CD1c-positive myeloid dendritic cell (primary cell): Measurements from ENCODE around the gene CYP21A2.
"Not testable (repeated sequence)": the region's sequence is repeated elsewhere in the genome, so short reads cannot be mapped to it uniquely, and the experiment has no call there.

ENCODE experiments used
- DNase-seq: peaks from one replicate; pipeline ENCODE4 v3.0.0-alpha.2; 2016; ENCODE audit errors: extremely low spot score

Gene CYP21A2

DNA sequence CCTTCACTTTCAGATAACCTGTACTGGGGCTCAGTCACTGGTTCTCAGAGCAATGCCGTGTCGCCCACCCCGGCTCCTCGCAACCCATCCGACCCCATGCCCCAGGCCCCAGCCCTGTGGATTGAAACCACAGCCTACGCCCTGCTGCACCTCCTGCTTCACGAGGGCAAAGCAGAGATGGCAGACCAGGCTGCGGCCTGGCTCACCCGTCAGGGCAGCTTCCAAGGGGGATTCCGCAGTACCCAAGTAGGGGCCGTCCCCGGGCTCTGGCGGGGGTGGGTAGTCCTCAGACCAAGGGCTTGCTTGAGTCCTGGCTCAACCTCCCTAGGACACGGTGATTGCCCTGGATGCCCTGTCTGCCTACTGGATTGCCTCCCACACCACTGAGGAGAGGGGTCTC, 8.7 kb upstream of the CYP21A2 start:
- DNase-seq = not testable (repeated sequence)

DNA sequence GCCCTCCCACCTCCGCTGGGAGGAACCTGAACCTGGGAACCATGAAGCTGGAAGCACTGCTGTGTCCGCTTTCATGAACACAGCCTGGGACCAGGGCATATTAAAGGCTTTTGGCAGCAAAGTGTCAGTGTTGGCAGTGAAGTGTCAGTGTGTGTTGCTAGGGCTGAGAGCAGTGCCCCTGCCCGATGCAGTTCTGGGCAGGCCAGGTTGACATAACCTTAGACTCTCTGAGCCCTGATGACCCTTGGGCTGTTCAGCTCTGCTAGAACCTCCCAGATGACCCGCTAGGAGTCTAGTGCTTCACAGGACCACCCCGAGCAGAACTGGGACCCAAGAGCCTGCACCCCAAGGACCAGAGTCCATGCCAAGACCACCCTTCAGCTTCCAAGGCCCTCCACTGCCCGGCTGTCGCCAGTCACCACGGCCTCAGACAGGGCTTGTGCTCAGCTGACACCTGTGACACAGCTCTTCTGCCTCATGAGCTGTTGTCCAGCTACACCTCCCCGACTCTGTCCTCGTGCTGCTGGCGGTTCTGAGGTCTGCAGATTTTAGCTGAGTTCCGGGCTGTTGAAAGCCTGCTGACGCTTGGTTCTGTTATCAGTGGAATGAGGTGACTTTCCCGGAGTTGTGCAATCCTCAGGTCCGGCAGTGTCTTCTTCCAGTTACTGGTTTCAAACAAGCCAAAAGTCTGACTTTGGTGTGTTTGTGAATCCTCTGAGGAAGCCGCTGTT, 2.8 kb upstream of the CYP21A2 start:
- DNase-seq = not testable (repeated sequence)

DNA sequence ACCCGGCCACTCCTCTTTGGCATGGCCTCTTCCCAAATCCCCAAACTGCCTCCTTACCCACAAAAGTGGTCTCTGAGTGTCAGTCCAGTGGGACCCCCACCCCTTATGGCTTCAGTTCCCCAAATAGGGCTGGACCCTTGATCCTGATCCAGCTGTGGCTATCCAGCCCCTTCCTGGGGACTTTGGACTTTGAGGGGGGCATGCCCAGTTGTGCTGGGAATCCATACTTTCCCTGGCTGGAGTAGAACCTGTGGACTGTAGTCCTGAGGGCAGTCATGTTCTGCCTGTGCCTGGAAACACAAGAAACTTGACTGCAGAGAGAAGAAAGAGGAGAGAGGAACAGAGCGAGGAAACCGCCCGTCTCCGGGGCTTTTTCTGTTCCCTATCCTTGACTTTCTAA, 1.1 kb upstream of the CYP21A2 start:
- DNase-seq = not testable (repeated sequence)

DNA sequence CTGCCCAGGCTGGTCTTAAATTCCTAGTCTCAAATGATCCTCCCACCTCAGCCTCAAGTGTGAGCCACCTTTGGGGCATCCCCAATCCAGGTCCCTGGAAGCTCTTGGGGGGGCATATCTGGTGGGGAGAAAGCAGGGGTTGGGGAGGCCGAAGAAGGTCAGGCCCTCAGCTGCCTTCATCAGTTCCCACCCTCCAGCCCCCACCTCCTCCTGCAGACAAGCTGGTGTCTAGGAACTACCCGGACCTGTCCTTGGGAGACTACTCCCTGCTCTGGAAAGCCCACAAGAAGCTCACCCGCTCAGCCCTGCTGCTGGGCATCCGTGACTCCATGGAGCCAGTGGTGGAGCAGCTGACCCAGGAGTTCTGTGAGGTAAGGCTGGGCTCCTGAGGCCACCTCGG, 663 bp downstream of the CYP21A2 start:
- DNase-seq = not testable (repeated sequence)

DNA sequence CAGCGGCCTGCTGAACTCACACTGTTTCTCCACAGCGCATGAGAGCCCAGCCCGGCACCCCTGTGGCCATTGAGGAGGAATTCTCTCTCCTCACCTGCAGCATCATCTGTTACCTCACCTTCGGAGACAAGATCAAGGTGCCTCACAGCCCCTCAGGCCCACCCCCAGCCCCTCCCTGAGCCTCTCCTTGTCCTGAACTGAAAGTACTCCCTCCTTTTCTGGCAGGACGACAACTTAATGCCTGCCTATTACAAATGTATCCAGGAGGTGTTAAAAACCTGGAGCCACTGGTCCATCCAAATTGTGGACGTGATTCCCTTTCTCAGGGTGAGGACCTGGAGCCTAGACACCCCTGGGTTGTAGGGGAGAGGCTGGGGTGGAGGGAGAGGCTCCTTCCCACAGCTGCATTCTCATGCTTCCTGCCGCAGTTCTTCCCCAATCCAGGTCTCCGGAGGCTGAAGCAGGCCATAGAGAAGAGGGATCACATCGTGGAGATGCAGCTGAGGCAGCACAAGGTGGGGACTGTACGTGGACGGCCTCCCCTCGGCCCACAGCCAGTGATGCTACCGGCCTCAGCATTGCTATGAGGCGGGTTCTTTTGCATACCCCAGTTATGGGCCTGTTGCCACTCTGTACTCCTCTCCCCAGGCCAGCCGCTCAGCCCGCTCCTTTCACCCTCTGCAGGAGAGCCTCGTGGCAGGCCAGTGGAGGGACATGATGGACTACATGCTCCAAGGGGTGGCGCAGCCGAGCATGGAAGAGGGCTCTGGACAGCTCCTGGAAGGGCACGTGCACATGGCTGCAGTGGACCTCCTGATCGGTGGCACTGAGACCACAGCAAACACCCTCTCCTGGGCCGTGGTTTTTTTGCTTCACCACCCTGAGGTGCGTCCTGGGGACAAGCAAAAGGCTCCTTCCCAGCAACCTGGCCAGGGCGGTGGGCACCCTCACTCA, 1.4 kb downstream of the CYP21A2 start:
- DNase-seq = not testable (repeated sequence)

DNA sequence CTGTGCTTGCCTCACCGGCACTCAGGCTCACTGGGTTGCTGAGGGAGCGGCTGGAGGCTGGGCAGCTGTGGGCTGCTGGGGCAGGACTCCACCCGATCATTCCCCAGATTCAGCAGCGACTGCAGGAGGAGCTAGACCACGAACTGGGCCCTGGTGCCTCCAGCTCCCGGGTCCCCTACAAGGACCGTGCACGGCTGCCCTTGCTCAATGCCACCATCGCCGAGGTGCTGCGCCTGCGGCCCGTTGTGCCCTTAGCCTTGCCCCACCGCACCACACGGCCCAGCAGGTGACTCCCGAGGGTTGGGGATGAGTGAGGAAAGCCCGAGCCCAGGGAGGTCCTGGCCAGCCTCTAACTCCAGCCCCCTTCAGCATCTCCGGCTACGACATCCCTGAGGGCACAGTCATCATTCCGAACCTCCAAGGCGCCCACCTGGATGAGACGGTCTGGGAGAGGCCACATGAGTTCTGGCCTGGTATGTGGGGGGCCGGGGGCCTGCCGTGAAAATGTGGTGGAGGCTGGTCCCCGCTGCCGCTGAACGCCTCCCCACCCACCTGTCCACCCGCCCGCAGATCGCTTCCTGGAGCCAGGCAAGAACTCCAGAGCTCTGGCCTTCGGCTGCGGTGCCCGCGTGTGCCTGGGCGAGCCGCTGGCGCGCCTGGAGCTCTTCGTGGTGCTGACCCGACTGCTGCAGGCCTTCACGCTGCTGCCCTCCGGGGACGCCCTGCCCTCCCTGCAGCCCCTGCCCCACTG, 2.3 kb downstream of the CYP21A2 start:
- DNase-seq = not testable (repeated sequence)

DNA sequence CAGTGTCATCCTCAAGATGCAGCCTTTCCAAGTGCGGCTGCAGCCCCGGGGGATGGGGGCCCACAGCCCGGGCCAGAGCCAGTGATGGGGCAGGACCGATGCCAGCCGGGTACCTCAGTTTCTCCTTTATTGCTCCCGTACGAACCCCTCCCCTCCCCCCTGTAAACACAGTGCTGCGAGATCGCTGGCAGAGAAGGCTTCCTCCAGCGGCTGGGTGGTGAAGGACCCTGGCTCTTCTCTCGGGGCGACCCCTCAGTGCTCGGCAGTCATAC, 2.8 kb downstream of the CYP21A2 start:
- not testable (repeated sequence) for DNase-seq

DNA sequence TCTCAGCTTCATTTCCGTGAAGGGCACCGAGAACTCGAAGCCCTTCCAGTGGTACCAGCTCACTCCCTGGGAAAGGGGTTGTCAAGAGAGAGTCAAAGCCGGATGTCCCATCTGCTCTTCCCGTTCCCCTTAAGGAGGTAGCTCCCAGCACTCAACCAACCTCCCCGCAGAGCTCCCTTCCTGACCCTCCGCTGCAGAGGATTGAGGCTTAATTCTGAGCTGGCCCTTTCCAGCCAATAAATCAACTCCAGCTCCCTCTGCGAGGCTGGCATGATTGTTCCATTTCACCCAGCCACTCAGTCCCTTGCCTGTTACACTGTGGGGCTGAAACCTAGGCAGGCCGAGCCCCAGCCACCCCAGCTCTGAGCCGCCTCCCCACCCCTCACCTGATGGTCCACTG, 3.2 kb downstream of the CYP21A2 start:
- not testable (repeated sequence) for DNase-seq

DNA sequence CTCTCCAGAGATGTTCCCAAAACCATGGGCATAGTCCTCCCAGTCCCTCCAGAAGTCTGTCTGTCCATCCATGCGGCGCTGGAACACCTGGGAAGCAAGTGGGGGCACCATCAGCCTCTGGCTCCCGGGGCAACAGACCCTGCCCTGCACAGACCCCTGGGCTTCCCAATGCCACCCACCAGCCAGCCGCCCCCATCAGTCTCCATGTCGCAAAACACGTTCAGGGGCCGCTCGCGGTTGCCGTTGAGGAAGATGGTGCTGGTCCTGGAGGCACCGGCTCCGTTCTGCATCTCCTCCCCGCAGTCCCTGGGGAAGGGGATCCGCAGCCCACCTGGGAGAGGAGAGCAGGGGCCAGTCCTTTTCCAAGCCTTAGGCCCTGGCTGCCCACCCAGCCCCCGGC, 4.1 kb downstream of the CYP21A2 start:
- not testable (repeated sequence) for DNase-seq

DNA sequence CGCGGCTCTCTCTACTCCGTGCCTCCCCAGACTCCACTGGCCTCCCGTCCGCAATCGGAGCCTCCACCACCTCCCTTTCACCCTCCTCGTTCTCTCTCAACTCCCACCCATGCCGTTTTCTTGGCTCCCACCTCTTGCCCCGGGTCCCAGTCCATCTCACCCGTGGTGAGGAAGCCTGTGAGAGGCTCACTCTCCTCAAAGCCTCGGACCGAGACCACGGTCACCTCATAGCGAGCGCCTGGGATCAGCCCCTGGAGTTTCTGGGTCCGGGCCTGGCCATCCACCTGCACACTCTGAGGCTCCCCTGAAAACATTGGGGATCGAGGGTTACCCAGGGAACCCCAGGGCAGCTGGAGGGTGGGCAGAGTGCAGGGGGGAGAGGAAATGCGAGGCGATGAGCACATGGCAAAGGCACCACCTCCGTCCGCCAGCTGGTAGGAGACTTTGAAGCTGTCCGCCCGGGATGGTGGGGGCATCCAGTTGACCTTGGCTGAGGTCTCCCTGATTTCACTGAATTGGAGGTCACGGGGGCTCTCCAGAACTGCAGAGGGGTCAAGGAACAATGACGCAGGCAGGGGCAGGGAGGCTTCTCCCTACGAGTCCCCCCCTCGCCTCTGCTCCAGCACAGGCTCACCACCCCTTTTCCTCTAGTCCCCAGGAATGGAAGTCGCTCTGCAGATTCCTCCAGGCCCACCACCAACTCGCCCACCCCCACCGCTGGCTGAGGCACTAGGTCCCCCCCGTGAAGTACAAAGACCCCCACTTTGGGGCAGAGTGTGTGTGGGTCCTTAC, 5.6 kb downstream of the CYP21A2 start:
- not testable (repeated sequence) for DNase-seq

DNA sequence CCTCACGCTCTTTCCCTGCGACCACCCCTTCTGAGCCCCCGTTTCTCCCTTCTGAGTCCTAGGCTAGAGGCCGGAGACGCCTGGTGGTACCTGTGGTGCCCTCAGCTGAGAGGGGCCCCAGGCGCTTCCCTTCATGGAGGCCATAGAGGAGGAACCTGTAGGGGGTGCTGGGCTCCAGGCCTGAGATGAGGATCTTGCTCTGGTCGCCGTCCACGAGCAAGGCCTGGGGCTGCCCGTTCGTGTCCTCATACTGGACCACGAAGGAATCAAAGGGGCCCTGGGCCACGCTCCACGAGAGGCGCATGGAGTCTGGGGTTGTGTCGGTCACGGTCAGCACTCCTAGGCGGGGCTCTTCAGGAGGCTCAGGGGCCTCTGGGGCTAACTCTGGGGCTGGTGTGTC, 6.7 kb downstream of the CYP21A2 start:
- not testable (repeated sequence) for DNase-seq

DNA sequence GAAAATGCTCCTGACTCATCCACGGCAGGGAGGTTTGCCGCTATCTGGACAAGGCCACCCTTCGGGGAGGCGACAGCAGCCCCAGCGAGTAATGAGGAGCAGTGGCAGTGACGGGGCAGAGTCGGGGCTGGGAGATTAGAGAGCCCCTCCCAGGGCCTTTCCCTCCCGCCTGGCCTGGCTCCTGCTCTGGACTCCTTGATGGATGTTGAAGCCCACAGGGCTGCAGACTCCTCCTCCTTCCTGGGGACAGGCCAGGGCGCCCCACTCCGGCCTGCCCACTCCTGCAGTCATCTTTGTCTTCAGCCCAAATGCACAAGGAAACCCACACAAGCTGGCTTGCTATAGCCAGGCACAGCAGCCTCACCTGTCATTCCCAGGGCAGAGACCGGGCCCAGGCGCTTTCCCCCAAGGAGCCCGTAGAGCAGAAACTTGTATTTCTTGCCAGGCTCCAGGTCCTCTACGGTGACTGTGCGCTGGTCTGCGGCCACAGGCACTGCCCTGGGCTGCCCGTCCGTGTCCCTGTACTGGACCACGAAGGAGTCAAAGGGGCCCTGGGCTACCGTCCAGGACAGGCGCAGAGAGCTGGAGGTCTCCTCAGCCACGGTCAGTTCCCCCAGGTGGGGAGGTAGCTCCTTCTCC, 7.7 kb downstream of the CYP21A2 start:
- DNase-seq = no peak

DNA sequence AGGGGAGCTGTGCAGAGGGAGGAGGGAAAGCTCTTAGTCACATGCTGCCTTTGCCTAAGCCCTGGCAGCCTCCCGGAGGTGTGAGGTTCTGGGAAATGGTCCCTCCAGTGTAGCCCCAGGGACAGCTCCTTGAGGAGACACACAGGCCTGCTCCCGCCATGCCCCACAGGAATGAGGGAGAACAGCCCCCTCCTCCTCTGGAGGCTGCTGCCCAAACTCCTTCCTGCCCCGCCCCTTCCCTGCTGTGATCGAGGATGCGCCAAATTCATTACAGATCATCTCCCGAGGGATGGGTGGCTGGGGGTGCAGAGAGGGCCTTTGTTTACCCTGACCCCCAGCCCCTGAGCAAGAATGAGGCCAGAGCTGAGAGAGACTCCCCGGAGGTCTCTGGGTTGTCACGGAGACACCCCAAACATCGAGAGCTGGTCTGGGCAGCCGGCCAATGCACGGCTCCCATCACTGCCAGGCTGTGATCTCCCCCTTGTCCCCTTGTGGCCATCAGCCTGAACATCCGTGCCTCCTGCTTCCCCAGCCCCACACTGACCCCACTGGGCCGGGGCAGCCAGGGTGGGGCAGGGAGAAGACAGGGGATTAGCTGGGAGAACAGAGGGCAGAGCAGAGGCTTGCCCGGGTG, 8.4 kb downstream of the CYP21A2 start:
- DNase-seq = no peak

DNA sequence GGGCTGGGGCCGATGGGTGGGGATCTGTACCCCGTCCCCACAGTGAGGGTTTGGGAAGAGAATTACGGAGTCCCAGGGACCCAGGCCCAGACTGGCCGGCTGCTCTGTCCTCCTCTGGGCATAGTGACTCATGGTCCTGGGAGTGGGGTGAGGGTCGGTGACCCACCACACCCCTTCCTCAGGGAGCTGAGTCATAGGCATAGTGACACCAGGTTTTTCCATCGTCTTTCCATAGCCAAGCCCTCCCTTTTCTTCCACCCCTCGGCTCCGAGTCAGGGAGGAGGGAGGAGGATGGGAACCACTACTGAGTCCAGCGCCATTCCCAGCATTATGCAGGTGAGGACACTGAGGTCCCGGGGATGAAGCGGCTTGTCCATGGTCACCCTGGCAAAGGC, 8.9 kb downstream of the CYP21A2 start:
- no peak for DNase-seq

DNA sequence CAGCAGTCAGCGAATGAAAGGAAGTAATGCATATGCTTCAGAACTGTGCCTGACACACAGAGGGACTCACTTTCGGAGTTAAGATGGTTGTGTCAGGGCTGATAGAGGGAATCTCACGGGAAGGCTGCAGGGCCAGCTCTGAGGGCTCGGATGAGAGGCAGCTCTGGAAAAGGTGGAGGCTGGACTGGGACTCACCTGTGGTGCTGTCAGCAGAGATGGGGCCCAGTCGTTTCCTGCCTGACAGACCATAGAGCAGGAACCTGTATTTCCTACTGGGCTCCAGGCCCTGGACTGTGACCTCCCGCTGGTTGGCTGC, 9.3 kb downstream of the CYP21A2 start:
- DNase-seq = no peak

DNA sequence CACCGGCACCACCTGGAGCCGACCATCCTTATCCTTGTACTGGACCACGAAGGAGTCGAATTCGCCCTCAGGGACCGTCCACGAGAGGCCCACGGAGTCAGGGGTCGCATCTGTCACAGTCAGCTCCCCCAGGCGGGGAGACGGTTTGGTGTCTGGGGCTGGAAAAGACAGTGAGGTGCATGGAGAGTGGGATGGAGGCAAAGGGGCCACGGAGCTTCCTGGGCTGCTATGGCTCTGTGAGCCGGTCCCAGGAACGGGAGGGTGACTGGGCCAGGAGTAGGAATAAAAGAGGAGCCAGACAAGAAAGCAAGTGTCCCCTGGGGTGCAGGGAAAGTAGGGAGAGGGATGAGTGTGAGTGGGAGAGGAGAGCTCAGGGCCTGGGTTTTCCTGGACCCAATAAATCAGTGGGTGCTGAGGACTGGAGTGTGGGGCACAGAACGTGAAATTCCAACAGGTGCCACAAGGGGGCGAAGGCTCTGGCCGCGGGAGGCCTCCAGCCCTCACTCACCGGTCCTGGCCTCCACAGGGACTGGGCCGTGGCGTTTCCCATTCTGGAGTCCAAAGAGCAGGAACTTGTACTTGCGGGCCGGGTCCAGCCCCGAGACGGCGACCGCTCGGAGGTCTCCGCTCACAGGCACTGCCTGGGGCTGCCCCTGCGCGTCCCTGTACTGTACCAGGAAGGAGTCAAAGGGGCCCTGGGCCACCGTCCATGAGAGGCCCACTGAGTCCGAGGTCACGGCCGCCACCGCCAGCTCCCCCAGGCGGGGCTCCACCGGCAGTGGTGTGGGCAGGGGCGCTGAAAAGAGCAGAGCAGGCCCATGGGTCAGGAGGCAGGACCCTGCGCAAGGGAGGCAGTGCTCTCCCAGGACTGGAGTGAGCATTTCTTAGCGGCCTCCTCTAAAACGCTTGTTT, 9.9 kb downstream of the CYP21A2 start:
- peak; percentile 60 for DNase-seq

DNA sequence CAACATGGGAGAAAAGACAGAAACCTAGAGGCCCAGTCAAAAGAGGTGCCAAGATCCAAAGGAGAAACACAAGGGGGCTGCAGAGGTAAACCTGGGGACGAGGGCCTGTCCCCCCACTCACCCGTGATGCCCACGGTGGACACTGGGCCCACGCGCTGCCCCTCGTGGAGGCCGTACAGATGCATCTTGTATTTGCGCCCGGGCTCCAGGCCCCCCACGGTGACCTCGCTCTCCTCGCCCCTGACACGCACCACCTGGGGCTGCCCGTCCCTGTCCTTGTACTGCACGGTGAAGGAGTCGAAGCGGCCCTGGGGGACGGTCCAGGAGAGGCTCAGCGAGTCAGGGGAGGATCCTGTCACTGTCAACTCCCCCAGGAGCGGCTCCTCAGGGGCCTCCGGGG, 10.9 kb downstream of the CYP21A2 start:
- DNase-seq = not testable (repeated sequence)

DNA sequence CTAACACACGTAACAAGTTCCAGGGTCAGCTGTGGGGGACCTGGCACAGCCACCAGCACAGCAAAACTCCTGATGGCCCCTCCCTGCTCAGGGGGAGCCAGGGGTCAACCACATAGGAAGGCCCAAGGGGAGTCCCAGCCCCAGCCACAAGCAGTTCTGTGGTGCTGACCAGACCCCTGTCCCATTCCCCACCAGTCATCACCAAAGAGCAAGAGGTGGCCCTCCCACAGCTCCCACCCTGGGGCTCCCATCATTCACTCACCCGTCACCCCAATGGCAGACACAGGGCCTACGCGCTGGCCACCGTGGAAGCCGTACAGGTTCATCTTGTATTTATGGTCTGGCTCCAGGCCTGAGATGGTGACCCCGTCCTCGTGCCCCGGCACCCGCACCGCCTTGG, 11.5 kb downstream of the CYP21A2 start:
- DNase-seq = not testable (repeated sequence)

DNA sequence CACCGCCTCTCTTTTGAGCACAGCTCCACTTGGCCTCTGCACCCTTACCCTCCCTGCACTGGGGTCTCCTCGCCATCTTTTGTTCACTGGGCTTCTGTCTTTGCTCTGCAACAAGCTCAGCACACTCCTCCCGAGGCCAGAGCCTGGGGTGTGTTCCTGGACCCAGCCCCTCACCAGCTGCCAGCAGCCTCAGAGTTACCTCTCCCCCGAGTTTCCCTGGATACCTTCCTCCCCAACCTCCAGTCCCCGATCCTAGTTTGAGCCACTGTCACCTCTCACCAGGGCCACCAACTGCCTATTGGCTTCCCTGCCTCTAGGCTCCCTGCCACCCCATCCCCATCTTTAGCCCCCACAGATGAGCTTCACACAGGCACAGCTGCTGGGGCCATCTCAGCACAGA, 12.3 kb downstream of the CYP21A2 start:
- DNase-seq = no peak

DNA sequence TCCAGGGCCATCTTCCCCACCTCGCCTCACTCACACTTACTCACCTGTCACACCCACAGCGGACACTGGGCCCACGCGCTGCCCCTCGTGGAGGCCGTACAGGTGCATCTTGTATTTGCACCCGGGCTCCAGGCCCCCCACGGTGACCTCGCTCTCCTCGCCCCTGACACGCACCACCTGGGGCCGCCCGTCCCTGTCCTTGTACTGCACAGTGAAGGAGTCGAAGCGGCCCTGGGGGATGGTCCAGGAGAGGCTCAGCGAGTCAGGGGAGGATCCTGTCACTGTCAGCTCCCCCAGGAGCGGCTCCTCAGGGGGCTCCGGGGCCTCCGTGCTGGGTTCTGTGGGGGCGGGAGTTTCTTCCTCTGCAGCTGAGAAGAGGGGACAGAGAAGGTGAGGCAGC, 14.4 kb downstream of the CYP21A2 start:
- not testable (repeated sequence) for DNase-seq
